Smooth muscle cell (in vitro differentiated cells): ENCODE results near the gene CDC42. TPM values are rescaled to one million over a fixed set of nuclear protein-coding genes. Genes with fewer than 3 reads are reported as not detected.
"Not testable (repeated sequence)": the region's sequence is repeated elsewhere in the genome, so short reads cannot be mapped to it uniquely, and the experiment has no call there.

Experiments used
- DNase-seq: peaks from one replicate; lab custom pipeline; 2025; ENCODE audit not compliant: unreplicated experiment; lab: John Stamatoyannopoulos, UW
- H2AFZ ChIP-seq: fragments of 200-600 bp; sonication (generic); 2 replicates; pipeline ENCODE4 v1.6.0; 2016; ENCODE audit warnings: antibody characterized with exemption, low read depth, mild to moderate bottlenecking
- H3F3A ChIP-seq: fragments of 200-600 bp; sonication (generic); 2 replicates; pipeline ENCODE4 v1.6.0; 2017; ENCODE audit warnings: antibody characterized with exemption, low read depth
- H3K27ac ChIP-seq: fragments of 200-600 bp; sonication (generic); 2 replicates; pipeline ENCODE4 v1.5.1; 2016; ENCODE audit warnings: low read depth, mild to moderate bottlenecking
- H3K27me3 ChIP-seq: fragments of 200-600 bp; sonication (generic); 2 replicates; pipeline ENCODE4 v1.6.1; 2016; ENCODE audit warnings: low read depth, mild to moderate bottlenecking
- H3K36me3 ChIP-seq: fragments of 200-600 bp; sonication (generic); 2 replicates; pipeline ENCODE4 v1.5.1; 2016; ENCODE audit warnings: low read depth
- H3K4me1 ChIP-seq: fragments of 200-600 bp; sonication (generic); 2 replicates; pipeline ENCODE4 v1.5.1; 2016; ENCODE audit warnings: low read depth
- H3K4me2 ChIP-seq: fragments of 200-600 bp; sonication (generic); 2 replicates; pipeline ENCODE4 v1.6.0; 2016; ENCODE audit warnings: mild to moderate bottlenecking
- H3K4me3 ChIP-seq: fragments of 200-600 bp; sonication (generic); 2 replicates; pipeline ENCODE4 v1.5.1; 2016; ENCODE audit warnings: mild to moderate bottlenecking
- H3K79me2 ChIP-seq: fragments of 200-600 bp; sonication (generic); 2 replicates; pipeline ENCODE4 v1.6.0; 2016; ENCODE audit warnings: low read depth, mild to moderate bottlenecking
- H3K9ac ChIP-seq: fragments of 200-600 bp; sonication (generic); 2 replicates; pipeline ENCODE4 v1.6.0; 2016; ENCODE audit warnings: low read depth
- H3K9me3 ChIP-seq: fragments of 200-600 bp; sonication (generic); replicated peaks from 2 replicates; pipeline ENCODE4 v1.5.1; 2016; ENCODE audit warnings: low read depth
- H4K20me1 ChIP-seq: fragments of 200-600 bp; sonication (generic); 2 replicates; pipeline ENCODE4 v1.6.0; 2016; ENCODE audit warnings: low read depth
- WGBS: methylation state at CpG from one replicate; pipeline ENCODE4 v1.1.7; 2016; ENCODE audit warnings: low lambda C conversion rate; 5-methylcytosine and 5-hydroxymethylcytosine counted together
- polyA plus RNA-seq: library from polyadenylated mRNA; unstranded; fragments of >200 nt; fragmentation: Nextera tagmentation; extraction: Ambion mirVana; gene quantifications from 2 replicates; pipeline ENCODE4 v1.2.1, GENCODE V29; 2016
- total RNA-seq: library from RNA; depleted of rRNA; stranded (reverse); fragments of >200 nt; gene quantifications from 2 replicates; pipeline ENCODE4 v1.2.3, GENCODE V29; 2014
- TF ChIP-seq, protein P1 (sequence below): fragments of 200-600 bp; sonication (generic); IDR thresholded peaks from 2 replicates; pipeline ENCODE4 v1.5.1; 2017; ENCODE audit warnings: borderline replicate concordance, mild to moderate bottlenecking, antibody characterized with exemption; ENCODE audit not compliant: insufficient read depth, poor library complexity, severe bottlenecking

CDC42 gene
- total RNA-seq (407 and 453 TPM in 2 replicates), polyA plus RNA-seq (70.2 and 74.0 TPM in 2 replicates)

DNA sequence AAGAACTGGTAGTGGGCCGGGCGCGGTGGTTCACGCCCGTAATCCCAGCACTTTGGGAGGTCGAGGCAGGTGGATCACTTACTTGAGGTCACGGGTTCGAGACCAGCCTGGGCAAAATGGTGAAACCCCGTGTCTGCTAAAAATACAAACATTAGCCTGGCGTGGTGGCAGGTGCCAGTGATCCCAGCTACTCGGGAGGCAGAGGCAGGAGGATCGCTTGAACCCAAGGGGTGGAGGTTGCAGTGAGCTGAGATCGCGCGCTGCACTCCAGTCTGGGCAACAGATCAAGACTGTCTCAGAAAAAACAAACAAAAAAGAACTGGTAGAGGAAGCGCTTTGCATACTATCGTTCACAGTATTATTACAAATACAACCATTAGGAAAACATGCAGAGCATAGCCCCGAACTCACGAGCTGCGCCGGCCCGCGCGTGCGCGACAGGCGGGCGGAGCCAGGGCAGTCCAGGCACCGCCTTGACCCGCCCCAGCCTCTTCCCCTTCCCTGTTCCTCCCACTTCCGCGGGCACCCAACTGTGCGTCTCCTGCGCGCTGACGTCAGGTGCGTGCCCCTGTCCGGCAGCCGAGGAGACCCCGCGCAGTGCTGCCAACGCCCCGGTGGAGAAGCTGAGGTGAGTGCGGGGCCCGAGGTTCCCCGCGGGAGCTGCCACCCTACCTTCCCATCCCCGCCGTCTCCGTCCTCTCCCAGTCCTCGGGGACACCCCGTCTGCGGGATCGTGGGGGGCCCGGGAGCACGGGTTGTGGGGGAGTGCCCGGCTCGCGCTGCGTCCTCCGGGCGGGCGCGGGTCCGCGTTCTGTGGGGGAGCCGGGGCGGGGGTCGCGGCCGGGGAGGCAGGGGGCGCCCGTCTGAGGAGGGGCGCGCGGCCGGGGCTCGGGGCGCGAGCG, at the start of gene CDC42:
TSS of gene CDC42 (plus strand) at position 595 of the 902 bp plus-strand sequence. CDS start 25,770 bp downstream, outside the sequence.
- Histone ChIP-seq H3K9ac (peak within 1 kb of the TSS; percentile 98), H2AFZ (no peak within 1 kb of the TSS), H3K27me3 (no peaks in the 10 kb centered on the region)

DNA sequence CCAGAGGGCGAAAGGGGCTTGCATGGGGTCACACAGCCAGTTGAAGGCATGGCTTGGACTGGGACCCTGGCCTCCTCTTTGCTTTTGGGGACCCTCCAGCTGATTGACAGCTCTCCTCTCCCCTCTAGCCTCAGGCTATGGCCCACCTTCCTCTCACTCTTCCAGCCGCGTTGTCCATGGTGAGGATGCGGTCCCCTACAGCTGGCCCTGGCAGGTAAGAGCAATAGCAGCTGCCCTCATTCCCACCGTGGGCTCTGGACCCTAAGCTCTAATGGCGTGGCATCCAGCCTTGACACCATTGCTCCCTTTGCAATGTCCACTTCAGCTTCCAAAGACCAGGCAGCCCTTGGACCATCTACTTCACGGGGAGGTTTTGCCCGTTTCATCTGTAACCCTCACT, 49.6 kb upstream of the CDC42 start:
- not testable (repeated sequence) for H3K4me1 ChIP-seq, H3K9ac ChIP-seq, H3K9me3 ChIP-seq, H3F3A ChIP-seq, H3K4me2 ChIP-seq, H2AFZ ChIP-seq, H3K27ac ChIP-seq, H4K20me1 ChIP-seq, H3K27me3 ChIP-seq, H3K4me3 ChIP-seq, H3K36me3 ChIP-seq, H3K79me2 ChIP-seq, DNase-seq
- 84% methylated on average over 8 of the region's 8 CpGs for WGBS

More for the DNA sequence above, at the start of gene CDC42:
- peaks cover 37% of the 10 kb centered on the region for H4K20me1 ChIP-seq
- H3K4me2 ChIP-seq, result peak within 1 kb of the TSS; percentile 93
- H3F3A ChIP-seq, result peaks cover 6% of the 10 kb centered on the region
- H3K36me3 ChIP-seq, result no peaks in the 10 kb centered on the region
- DNase-seq, result peak; percentile 77
- peaks cover 40% of the 10 kb centered on the region for H3K79me2 ChIP-seq
- H3K4me3 ChIP-seq, result peak within 1 kb of the TSS; percentile 78
- no peaks in the 10 kb centered on the region for H3K9me3 ChIP-seq
- H3K27ac ChIP-seq, result peak within 1 kb of the TSS; percentile 97
- TF ChIP-seq, protein P1, sequence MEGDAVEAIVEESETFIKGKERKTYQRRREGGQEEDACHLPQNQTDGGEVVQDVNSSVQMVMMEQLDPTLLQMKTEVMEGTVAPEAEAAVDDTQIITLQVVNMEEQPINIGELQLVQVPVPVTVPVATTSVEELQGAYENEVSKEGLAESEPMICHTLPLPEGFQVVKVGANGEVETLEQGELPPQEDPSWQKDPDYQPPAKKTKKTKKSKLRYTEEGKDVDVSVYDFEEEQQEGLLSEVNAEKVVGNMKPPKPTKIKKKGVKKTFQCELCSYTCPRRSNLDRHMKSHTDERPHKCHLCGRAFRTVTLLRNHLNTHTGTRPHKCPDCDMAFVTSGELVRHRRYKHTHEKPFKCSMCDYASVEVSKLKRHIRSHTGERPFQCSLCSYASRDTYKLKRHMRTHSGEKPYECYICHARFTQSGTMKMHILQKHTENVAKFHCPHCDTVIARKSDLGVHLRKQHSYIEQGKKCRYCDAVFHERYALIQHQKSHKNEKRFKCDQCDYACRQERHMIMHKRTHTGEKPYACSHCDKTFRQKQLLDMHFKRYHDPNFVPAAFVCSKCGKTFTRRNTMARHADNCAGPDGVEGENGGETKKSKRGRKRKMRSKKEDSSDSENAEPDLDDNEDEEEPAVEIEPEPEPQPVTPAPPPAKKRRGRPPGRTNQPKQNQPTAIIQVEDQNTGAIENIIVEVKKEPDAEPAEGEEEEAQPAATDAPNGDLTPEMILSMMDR, result no peak
- WGBS, result 28% methylated on average over 51 of the region's 81 CpGs
- peaks cover 3% of the 10 kb centered on the region for H3K4me1 ChIP-seq

DNA sequence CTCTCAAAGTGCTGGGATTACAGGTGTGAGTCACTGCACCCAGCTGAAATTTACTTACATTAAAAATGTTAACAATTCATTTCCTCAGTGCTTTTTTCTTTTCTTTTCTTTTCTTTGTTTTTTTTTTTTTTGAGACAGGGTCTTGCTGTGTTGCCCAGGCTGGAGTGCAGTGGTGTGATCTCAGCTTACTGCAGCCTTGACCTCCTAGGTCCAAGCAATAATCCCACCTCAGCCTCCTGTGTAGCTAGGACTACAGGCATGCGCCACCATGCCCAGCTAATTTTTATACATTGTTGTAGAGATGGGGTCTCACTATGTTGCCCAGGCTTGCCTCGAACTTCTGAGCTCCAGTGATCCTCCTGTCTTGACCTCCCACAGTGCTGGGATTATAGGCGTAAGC, 48.5 kb upstream of the CDC42 start:
- DNase-seq, H3K79me2 ChIP-seq, H3K9me3 ChIP-seq, H4K20me1 ChIP-seq, H3K4me3 ChIP-seq, H3K9ac ChIP-seq, H3K4me1 ChIP-seq, H3F3A ChIP-seq, H3K27ac ChIP-seq, H3K27me3 ChIP-seq, H3K36me3 ChIP-seq, H3K4me2 ChIP-seq, H2AFZ ChIP-seq: not testable (repeated sequence)
- 96% methylated on average over 3 of the region's 3 CpGs for WGBS

DNA sequence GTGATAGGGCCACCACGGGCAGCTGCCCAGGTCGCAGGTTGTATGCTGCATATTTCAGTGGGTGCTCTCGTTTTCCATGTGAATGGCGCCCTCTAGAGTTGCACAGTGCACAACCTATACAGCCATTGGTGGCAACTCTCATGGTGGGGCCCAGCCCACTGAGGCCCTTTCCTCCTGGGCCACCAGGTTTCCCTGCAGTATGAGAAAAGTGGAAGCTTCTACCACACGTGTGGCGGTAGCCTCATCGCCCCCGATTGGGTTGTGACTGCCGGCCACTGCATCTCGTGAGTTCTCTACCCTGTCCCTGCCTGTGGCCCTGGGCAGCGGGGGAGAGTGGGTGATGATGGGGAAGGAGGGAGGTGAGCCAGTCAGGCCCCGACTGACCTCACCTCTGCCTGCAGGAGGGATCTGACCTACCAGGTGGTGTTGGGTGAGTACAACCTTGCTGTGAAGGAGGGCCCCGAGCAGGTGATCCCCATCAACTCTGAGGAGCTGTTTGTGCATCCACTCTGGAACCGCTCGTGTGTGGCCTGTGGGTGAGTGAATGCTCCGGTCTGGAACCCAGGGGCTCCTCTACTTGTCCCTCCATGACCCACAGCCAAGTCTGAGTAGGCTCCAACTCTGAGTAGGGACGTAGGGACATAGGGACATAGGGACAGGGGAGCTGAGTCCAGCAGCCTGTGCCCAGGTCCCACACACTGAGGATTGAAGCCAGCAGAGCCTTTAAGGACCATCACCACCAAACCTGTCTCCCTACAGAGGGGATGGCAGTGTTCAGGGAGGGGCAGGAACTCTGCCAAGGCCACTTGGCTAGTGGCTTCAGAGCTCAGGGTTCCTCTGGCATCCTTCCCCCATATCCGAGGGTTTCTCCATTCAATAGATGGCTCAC, 47.0 kb upstream of the CDC42 start:
- not testable (repeated sequence) for H4K20me1 ChIP-seq, H3K9me3 ChIP-seq, H3K36me3 ChIP-seq, H3K27ac ChIP-seq, DNase-seq, H3K79me2 ChIP-seq, H3F3A ChIP-seq, H3K4me3 ChIP-seq, H3K9ac ChIP-seq, H2AFZ ChIP-seq, H3K27me3 ChIP-seq, H3K4me1 ChIP-seq, H3K4me2 ChIP-seq
- whole genome bisulfite sequencing, result 77% methylated on average over 18 of the region's 18 CpGs
- TF ChIP-seq, protein P1, result peak; percentile 17

DNA sequence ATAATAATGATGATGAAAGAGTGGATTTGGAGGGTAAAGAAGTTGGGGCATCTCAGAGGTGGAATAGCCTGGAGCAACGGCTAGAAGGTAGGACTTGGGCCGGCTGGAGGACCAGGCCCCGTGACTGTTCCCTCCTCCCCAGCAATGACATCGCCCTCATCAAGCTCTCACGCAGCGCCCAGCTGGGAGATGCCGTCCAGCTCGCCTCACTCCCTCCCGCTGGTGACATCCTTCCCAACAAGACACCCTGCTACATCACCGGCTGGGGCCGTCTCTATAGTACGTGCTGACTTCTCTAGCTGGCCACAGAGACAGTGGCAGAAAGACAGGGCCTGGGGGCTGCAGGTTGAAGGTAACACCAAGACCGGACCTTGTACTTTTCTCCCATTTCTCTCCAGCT, 45.8 kb upstream of the CDC42 start:
- DNase-seq, H3K4me3 ChIP-seq, H3K9me3 ChIP-seq, H3K79me2 ChIP-seq, H3K4me1 ChIP-seq, H3K36me3 ChIP-seq, H3K27ac ChIP-seq, H3F3A ChIP-seq, H3K27me3 ChIP-seq, H3K9ac ChIP-seq, H4K20me1 ChIP-seq, H3K4me2 ChIP-seq, H2AFZ ChIP-seq: not testable (repeated sequence)
- WGBS, result 88% methylated on average over 13 of the region's 13 CpGs

DNA sequence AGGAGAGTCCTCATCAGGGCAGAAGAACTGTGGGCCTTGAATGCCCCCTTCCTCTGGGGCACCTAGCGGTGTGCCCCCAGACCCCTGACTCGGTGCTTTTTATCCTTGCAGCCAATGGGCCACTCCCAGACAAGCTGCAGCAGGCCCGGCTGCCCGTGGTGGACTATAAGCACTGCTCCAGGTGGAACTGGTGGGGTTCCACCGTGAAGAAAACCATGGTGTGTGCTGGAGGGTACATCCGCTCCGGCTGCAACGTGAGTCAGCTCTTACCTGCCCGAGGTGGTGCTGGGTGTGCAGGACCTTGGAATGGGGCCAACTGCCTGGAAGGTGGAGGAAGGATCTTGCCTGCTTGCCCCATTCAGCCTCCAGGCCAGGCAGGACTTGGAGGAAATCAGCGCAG, 45.2 kb upstream of the CDC42 start:
- WGBS, result 90% methylated on average over 9 of the region's 10 CpGs

More for the DNA sequence above, 45.2 kb upstream of the CDC42 start:
- not testable (repeated sequence) for H2AFZ ChIP-seq, H4K20me1 ChIP-seq, H3K79me2 ChIP-seq, H3K9me3 ChIP-seq, H3K36me3 ChIP-seq, DNase-seq, H3K27me3 ChIP-seq, H3F3A ChIP-seq, H3K4me2 ChIP-seq, H3K9ac ChIP-seq, H3K4me1 ChIP-seq, H3K27ac ChIP-seq, H3K4me3 ChIP-seq
